ENCODE measurements around the gene ZSCAN21. TPM values are rescaled to one million over a fixed set of nuclear protein-coding genes. Genes with fewer than 3 reads are reported as not detected.

The ZSCAN21 gene
- total RNA-seq, 1 donor from 2014 or later, result 11.5 TPM

DNA sequence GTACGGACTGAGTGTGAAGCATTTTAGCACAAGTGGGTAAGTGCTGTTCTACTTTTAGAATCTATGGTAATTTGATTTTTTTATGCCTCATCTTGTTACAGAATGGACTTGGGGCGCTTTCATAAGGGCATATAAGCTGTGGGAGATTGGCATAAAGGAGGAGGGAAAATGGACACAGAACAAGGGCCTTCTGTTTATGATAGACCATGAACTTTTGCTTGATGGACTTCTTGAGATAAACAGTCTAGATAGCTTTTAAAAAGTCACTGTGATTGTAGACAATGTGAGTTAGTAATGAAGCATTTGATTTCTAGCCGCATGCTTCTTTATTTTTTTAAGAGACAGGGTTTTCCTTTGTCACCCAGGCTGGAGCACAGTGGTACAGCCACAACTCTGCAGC, 2.0 kb downstream of the ZSCAN21 start:
- no peak overlapping the region for H3K4me3 ChIP-seq (ENCODE audit: low read length in 3 of 3)
- peaks cover 10 to 16% (median 15%) of the 10 kb centered on the region in 3 donors for H3K4me1 ChIP-seq (ENCODE audit: control insufficient read depth in 3 of 3, insufficient read depth in 3 of 3, low read length in 3 of 3)
- no peak overlapping the region for H3K9ac ChIP-seq (ENCODE audit: low read depth in 1 of 3, low read length in 3 of 3)
- H3K9me3 ChIP-seq (ENCODE audit: control insufficient read depth in 3 of 3, low read length in 3 of 3), result no peaks in the 10 kb centered on the region
- H3K27me3 ChIP-seq (ENCODE audit: control insufficient read depth in 3 of 3, insufficient read depth in 3 of 3, low read length in 3 of 3), result no peaks in the 10 kb centered on the region
- no peak overlapping the region for H3K27ac ChIP-seq (ENCODE audit: low read depth, low read length)
- H3K36me3 ChIP-seq (ENCODE audit: control insufficient read depth in 3 of 3, insufficient read depth in 3 of 3, low read length in 3 of 3), result peaks cover 0 to 2% (median 0%) of the 10 kb centered on the region in 3 donors

DNA sequence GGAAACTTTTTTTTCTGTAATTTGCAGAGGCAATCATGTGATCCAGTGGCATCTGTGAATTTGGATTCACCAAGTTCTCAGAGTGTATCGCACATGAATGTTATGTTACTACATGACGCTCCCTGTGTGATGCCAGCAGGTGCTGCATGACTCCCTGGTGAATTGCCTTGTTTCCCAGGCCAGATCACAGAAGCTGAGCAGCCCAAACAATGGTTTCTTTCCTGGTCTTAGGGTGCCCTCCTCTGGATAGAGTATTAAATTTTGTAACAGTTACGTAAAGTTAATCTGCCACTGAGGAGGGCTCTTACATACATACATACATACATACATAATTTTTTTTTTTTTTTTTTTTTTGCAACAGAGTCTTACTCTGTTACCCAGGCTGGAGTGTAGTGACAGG, 3.6 kb downstream of the ZSCAN21 start:
- no peak overlapping the region for H3K9ac ChIP-seq (ENCODE audit: low read depth in 1 of 3, low read length in 3 of 3)
- H3K4me3 ChIP-seq (ENCODE audit: low read length in 3 of 3), result no peak overlapping the region
- H3K27me3 ChIP-seq (ENCODE audit: control insufficient read depth in 3 of 3, insufficient read depth in 3 of 3, low read length in 3 of 3), result no peaks in the 10 kb centered on the region
- H3K4me1 ChIP-seq (ENCODE audit: control insufficient read depth in 3 of 3, insufficient read depth in 3 of 3, low read length in 3 of 3), result peaks cover 10 to 16% (median 15%) of the 10 kb centered on the region in 3 donors
- no peak overlapping the region for H3K27ac ChIP-seq (ENCODE audit: low read depth, low read length)
- H3K36me3 ChIP-seq (ENCODE audit: control insufficient read depth in 3 of 3, insufficient read depth in 3 of 3, low read length in 3 of 3), result peaks cover 15 to 16% (median 16%) of the 10 kb centered on the region in 3 donors
- no peaks in the 10 kb centered on the region for H3K9me3 ChIP-seq (ENCODE audit: control insufficient read depth in 3 of 3, low read length in 3 of 3)

- Histone ChIP-seq H3K4me1 (ENCODE audit: control insufficient read depth in 3 of 3, insufficient read depth in 3 of 3, low read length in 3 of 3) (peaks cover 0 to 7% (median 0%) of the 10 kb centered on the region in 3 donors), H3K4me3 (ENCODE audit: low read length in 3 of 3) (no peak overlapping the region), H3K9me3 (ENCODE audit: control insufficient read depth in 3 of 3, low read length in 3 of 3) (no peaks in the 10 kb centered on the region), H3K27ac (ENCODE audit: low read depth, low read length) (no peak overlapping the region), H3K36me3 (ENCODE audit: control insufficient read depth in 3 of 3, insufficient read depth in 3 of 3, low read length in 3 of 3) (peaks cover 24 to 40% (median 35%) of the 10 kb centered on the region in 3 donors), H3K9ac (ENCODE audit: low read depth in 1 of 3, low read length in 3 of 3) (no peak overlapping the region), H3K27me3 (ENCODE audit: control insufficient read depth in 3 of 3, insufficient read depth in 3 of 3, low read length in 3 of 3) (no peaks in the 10 kb centered on the region)
Measured at GRCh38 chr7:100057006-100057405, 7.4 kb downstream of the ZSCAN21 start.

- Histone ChIP-seq H3K27me3 (ENCODE audit: control insufficient read depth in 3 of 3, insufficient read depth in 3 of 3, low read length in 3 of 3) (no peaks in the 10 kb centered on the region), H3K4me1 (ENCODE audit: control insufficient read depth in 3 of 3, insufficient read depth in 3 of 3, low read length in 3 of 3) (no peaks in the 10 kb centered on the region), H3K36me3 (ENCODE audit: control insufficient read depth in 3 of 3, insufficient read depth in 3 of 3, low read length in 3 of 3) (peaks cover 35 to 52% (median 49%) of the 10 kb centered on the region in 3 donors), H3K4me3 (ENCODE audit: low read length in 3 of 3) (no peak overlapping the region), H3K27ac (ENCODE audit: low read depth, low read length) (no peak overlapping the region), H3K9ac (ENCODE audit: low read depth in 1 of 3, low read length in 3 of 3) (no peak overlapping the region), H3K9me3 (ENCODE audit: control insufficient read depth in 3 of 3, low read length in 3 of 3) (no peaks in the 10 kb centered on the region)
Measured at GRCh38 chr7:100059251-100059739, 9.7 kb downstream of the ZSCAN21 start.

DNA sequence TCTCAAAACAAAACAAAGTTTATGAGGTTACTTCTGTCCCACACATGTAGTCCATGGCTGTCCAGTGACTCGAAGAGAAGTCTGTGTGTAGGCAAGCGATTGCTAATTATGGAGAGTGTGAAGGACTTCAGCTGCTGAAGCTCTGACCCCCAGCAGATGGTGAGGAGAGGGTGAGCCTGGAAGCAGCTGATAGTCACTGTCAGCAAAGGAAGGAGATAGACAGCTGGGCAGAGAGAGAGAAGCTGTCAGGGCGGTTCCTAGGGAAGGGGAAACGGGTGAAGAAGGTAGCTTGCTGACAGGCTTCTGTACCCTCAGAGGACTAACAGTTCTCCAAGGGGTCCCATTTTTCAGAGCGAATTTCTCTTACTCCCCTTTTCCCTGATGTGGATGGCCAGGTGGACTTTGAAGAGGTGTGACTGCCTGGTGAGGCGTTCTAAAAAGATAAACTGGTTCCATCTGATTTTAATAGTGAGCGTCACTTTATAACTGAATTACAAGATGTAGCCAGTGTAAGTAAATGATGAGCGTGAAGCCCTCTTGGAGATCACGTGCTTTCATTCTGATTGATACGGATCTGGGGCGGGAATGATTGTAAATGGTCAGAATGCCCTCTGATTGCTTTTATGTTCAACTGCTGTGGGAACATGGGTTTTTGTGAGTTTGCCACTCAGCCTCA, 12.1 kb downstream of the ZSCAN21 start:
- Histone ChIP-seq H3K4me1 (ENCODE audit: control insufficient read depth in 3 of 3, insufficient read depth in 3 of 3, low read length in 3 of 3) (peaks cover 0 to 4% (median 0%) of the 10 kb centered on the region in 3 donors), H3K27ac (ENCODE audit: low read depth, low read length) (no peak overlapping the region)

DNA sequence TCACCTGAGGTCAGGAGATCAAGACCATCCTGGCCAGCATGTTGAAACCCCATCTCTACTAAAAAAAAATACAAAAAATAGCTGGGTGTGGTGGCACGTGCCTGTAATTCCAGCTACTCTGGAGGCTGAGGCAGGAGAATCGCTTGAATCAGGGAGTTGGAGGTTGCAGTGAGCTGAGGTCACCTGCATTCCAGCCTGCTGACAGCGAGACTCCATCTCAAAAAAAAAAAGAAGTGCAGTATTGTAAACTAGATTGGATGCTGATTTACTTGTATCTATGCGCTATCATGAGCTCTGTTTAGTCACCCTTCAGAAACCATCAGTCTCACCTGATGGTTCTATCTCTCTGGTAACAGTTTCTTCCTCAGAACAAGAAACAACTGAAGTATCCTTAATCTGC, 13.8 kb downstream of the ZSCAN21 start:
- Histone ChIP-seq H3K27ac (ENCODE audit: low read depth, low read length) (no peak overlapping the region), H3K4me1 (ENCODE audit: control insufficient read depth in 3 of 3, insufficient read depth in 3 of 3, low read length in 3 of 3) (peaks cover 0 to 4% (median 0%) of the 10 kb centered on the region in 3 donors), H3K9me3 (ENCODE audit: control insufficient read depth in 3 of 3, low read length in 3 of 3) (no peaks in the 10 kb centered on the region), H3K36me3 (ENCODE audit: control insufficient read depth in 3 of 3, insufficient read depth in 3 of 3, low read length in 3 of 3) (peaks cover 30 to 45% (median 39%) of the 10 kb centered on the region in 3 donors), H3K27me3 (ENCODE audit: control insufficient read depth in 3 of 3, insufficient read depth in 3 of 3, low read length in 3 of 3) (no peaks in the 10 kb centered on the region), H3K9ac (ENCODE audit: low read depth in 1 of 3, low read length in 3 of 3) (no peak overlapping the region), H3K4me3 (ENCODE audit: low read length in 3 of 3) (no peak overlapping the region)

More for the DNA sequence above, 12.1 kb downstream of the ZSCAN21 start:
- Histone ChIP-seq H3K9me3 (ENCODE audit: control insufficient read depth in 3 of 3, low read length in 3 of 3) (no peaks in the 10 kb centered on the region), H3K4me3 (ENCODE audit: low read length in 3 of 3) (no peak overlapping the region), H3K36me3 (ENCODE audit: control insufficient read depth in 3 of 3, insufficient read depth in 3 of 3, low read length in 3 of 3) (peaks cover 45 to 56% (median 55%) of the 10 kb centered on the region in 3 donors), H3K27me3 (ENCODE audit: control insufficient read depth in 3 of 3, insufficient read depth in 3 of 3, low read length in 3 of 3) (no peaks in the 10 kb centered on the region), H3K9ac (ENCODE audit: low read depth in 1 of 3, low read length in 3 of 3) (no peak overlapping the region)

DNA sequence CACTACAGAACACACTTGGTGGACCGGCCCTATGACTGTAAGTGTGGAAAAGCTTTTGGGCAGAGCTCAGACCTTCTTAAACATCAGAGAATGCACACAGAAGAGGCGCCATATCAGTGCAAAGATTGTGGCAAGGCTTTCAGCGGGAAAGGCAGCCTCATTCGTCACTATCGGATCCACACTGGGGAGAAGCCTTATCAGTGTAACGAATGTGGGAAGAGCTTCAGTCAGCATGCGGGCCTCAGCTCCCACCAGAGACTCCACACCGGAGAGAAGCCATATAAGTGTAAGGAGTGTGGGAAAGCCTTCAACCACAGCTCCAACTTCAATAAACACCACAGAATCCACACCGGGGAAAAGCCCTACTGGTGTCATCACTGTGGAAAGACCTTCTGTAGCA, 14.6 kb downstream of the ZSCAN21 start:
- peaks cover 0 to 4% (median 0%) of the 10 kb centered on the region in 3 donors for H3K4me1 ChIP-seq (ENCODE audit: control insufficient read depth in 3 of 3, insufficient read depth in 3 of 3, low read length in 3 of 3)
- no peaks in the 10 kb centered on the region for H3K9me3 ChIP-seq (ENCODE audit: control insufficient read depth in 3 of 3, low read length in 3 of 3)
- H3K4me3 ChIP-seq (ENCODE audit: low read length in 3 of 3), result no peak overlapping the region
- H3K27me3 ChIP-seq (ENCODE audit: control insufficient read depth in 3 of 3, insufficient read depth in 3 of 3, low read length in 3 of 3), result no peaks in the 10 kb centered on the region
- no peak overlapping the region for H3K9ac ChIP-seq (ENCODE audit: low read depth in 1 of 3, low read length in 3 of 3)
- H3K36me3 ChIP-seq (ENCODE audit: control insufficient read depth in 3 of 3, insufficient read depth in 3 of 3, low read length in 3 of 3), result peaks cover 29 to 39% (median 32%) of the 10 kb centered on the region in 3 donors
- no peak overlapping the region for H3K27ac ChIP-seq (ENCODE audit: low read depth, low read length)

DNA sequence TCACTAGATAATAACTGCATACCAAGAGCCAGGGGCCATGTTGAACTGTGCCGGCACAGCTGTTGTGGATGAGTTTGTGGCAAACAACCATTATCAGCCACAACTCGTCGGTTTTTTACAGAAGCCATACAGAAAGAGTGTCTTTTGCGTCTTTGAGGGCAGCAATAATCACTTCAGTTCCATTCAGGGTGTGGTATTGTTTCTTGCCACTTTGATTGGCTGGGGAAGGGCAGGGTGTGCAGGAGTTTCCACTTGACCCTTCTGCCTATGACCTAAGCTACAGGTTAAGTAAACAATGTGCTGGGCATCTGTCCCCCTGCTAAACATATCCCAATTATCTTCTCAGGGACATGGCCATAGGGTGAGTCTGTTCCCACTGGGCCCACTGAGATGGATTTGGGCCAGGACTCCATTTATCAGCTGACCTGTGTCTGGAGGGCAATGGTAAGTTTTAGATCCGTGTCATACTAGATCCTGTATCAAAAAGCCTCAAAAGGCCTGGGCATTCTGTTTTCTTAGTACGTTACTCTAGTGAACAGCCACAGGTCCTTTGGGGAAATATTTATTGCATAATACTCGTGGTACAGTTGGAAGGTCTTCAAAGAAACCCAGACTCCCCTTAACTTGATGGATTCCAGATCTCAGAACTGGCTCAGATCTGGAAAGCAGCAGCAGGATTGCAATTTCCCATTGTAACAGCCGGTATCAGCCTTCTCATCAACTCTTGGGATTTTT, 16.0 kb downstream of the ZSCAN21 start:
- H3K36me3 ChIP-seq (ENCODE audit: control insufficient read depth in 3 of 3, insufficient read depth in 3 of 3, low read length in 3 of 3), result peaks cover 35 to 45% (median 40%) of the 10 kb centered on the region in 3 donors
- H3K4me1 ChIP-seq (ENCODE audit: control insufficient read depth in 3 of 3, insufficient read depth in 3 of 3, low read length in 3 of 3), result peaks cover 0 to 4% (median 0%) of the 10 kb centered on the region in 3 donors
- H3K27me3 ChIP-seq (ENCODE audit: control insufficient read depth in 3 of 3, insufficient read depth in 3 of 3, low read length in 3 of 3), result no peaks in the 10 kb centered on the region
- H3K4me3 ChIP-seq (ENCODE audit: low read length in 3 of 3), result no peak overlapping the region
- H3K27ac ChIP-seq (ENCODE audit: low read depth, low read length), result no peak overlapping the region
- H3K9me3 ChIP-seq (ENCODE audit: control insufficient read depth in 3 of 3, low read length in 3 of 3), result peaks cover 3 to 9% (median 8%) of the 10 kb centered on the region in 3 donors
- no peak overlapping the region for H3K9ac ChIP-seq (ENCODE audit: low read depth in 1 of 3, low read length in 3 of 3)

GRCh38 chr7:100066953-100067352, 17.4 kb downstream of the ZSCAN21 start:
- H3K27me3 ChIP-seq (ENCODE audit: control insufficient read depth in 3 of 3, insufficient read depth in 3 of 3, low read length in 3 of 3), result no peaks in the 10 kb centered on the region
- no peak overlapping the region for H3K27ac ChIP-seq (ENCODE audit: low read depth, low read length)
- H3K4me3 ChIP-seq (ENCODE audit: low read length in 3 of 3), result no peak overlapping the region
- peaks cover 47 to 52% (median 48%) of the 10 kb centered on the region in 3 donors for H3K36me3 ChIP-seq (ENCODE audit: control insufficient read depth in 3 of 3, insufficient read depth in 3 of 3, low read length in 3 of 3)
- H3K4me1 ChIP-seq (ENCODE audit: control insufficient read depth in 3 of 3, insufficient read depth in 3 of 3, low read length in 3 of 3), result peaks cover 0 to 4% (median 0%) of the 10 kb centered on the region in 3 donors
- no peak overlapping the region for H3K9ac ChIP-seq (ENCODE audit: low read depth in 1 of 3, low read length in 3 of 3)
- H3K9me3 ChIP-seq (ENCODE audit: control insufficient read depth in 3 of 3, low read length in 3 of 3), result peaks cover 15 to 21% (median 19%) of the 10 kb centered on the region in 3 donors

DNA sequence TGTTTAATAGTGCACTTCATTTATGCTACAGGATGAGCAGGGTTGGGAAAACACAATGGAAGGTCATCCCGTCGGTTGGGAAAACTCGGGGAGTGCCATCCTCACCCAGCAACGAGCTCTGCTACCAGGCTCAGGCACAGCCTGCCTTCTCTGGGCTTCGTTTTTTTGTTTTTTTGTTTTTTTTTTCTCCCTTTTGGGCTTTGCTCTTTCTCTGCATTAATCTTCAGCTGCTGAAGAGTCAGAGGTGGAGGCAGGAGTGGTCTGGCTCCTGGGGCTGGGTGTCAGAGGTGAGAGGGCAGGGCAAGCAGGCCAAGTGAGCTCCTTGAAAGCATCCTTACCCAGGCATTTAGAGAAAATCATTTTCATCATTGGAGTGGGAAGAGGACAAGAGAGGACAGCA, 20.4 kb downstream of the ZSCAN21 start:
- Histone ChIP-seq H3K9ac (ENCODE audit: low read depth in 1 of 3, low read length in 3 of 3) (no peak overlapping the region), H3K4me3 (ENCODE audit: low read length in 3 of 3) (no peak overlapping the region), H3K27me3 (ENCODE audit: control insufficient read depth in 3 of 3, insufficient read depth in 3 of 3, low read length in 3 of 3) (no peaks in the 10 kb centered on the region), H3K9me3 (ENCODE audit: control insufficient read depth in 3 of 3, low read length in 3 of 3) (peaks cover 23 to 30% (median 28%) of the 10 kb centered on the region in 3 donors), H3K27ac (ENCODE audit: low read depth, low read length) (no peak overlapping the region), H3K36me3 (ENCODE audit: control insufficient read depth in 3 of 3, insufficient read depth in 3 of 3, low read length in 3 of 3) (peaks cover 57 to 65% (median 61%) of the 10 kb centered on the region in 3 donors), H3K4me1 (ENCODE audit: control insufficient read depth in 3 of 3, insufficient read depth in 3 of 3, low read length in 3 of 3) (peaks cover 0 to 4% (median 0%) of the 10 kb centered on the region in 3 donors)

Data from skeletal muscle tissue (tissue), 4 donors.